Middle frontal gyrus (tissue), 1 donor: ENCODE results near the gene RFFL.
A peak's percentile ranks its signal among the peaks of the same experiment; 100 is the strongest.
"Not testable (repeated sequence)": the region's sequence is repeated elsewhere in the genome, so short reads cannot be mapped to it uniquely, and the experiment has no call there.

ENCODE experiments used
- DNase-seq: peaks from one replicate; pipeline ENCODE4 v3.0.0-alpha.2; 2015; ENCODE audit warnings: low spot score; ENCODE audit errors: extremely low spot score

The RFFL gene, protein sequence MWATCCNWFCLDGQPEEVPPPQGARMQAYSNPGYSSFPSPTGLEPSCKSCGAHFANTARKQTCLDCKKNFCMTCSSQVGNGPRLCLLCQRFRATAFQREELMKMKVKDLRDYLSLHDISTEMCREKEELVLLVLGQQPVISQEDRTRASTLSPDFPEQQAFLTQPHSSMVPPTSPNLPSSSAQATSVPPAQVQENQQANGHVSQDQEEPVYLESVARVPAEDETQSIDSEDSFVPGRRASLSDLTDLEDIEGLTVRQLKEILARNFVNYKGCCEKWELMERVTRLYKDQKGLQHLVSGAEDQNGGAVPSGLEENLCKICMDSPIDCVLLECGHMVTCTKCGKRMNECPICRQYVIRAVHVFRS

GRCh38 chr17:35063514-35064223 is at the start of gene RFFL:
Gene RFFL (minus strand): TSS chr17:35063707. CDS start chr17:35026553, 37,154 bp downstream.
- peak; percentile 72 for DNase-seq

GRCh38 chr17:35110791-35111190 is 47.3 kb upstream of the RFFL start:
- DNase-seq: not testable (repeated sequence)

DNA sequence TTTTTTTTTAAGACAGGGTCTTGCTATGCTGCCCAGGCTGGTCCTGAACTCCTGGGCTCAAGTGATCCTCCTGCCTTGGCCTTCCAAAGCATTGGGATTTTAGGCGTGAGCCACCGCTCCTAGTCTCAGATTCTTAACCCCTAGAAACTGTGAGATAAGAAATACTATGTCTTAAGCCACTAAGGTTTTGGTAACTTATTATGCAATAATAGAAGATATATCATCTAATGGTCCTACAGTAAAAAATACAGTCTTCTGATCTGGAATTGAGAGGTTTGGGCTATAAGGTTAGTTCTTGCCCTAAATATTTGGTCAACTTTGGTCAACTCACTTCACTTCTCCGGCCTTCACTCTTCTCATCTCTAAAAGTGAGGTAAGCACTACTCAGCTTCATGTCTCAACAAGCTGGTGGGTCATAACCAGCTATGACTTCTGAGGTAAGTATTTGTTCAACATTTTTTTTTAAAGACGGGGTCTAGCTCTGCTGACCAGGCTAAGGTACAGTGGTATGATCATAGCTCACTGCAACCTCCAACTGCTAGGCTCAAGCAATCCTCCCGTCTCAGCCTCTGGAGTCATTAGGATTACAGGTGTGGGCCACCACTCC is 41.4 kb upstream of the RFFL start:
- no peak for DNase-seq

DNA sequence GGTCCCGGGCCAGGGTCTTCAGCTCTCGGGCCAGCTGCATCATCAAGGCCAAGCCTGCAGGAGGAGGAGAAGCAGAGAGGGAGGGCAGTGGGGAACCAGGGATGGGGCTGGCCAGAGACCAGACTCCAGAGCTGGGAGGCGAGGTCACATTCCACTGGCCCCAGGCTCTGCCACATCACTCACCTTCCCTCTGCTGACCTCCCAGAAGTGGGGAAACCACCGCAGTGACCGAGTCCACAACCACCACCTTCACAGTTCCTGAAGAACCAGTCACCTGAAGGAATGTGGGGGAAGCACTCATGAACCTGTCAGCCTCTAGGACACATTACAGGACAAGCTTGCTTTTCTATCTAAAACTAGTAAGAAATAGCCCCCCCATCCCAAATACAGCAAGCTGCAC is 39.8 kb upstream of the RFFL start:
- no peak for DNase-seq

DNA sequence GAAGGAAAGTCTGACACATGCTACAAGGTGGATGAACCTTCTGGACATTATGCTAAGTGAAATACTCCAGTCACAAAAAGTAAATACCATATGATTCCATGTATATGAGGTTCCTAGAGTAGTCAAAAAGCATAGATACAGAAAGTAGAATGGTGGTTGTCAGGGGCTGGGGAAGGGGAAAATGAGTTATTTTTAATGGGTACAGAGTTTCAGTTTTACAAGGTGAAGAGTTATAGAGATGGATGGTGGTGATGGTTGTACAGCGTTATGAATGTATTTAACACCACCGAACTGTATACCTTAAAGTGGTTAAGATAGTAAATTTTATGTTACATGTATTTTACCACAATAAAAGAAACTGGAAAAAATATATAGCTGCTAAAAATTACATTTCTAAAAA is 38.2 kb upstream of the RFFL start:
- no peak for DNase-seq

DNA sequence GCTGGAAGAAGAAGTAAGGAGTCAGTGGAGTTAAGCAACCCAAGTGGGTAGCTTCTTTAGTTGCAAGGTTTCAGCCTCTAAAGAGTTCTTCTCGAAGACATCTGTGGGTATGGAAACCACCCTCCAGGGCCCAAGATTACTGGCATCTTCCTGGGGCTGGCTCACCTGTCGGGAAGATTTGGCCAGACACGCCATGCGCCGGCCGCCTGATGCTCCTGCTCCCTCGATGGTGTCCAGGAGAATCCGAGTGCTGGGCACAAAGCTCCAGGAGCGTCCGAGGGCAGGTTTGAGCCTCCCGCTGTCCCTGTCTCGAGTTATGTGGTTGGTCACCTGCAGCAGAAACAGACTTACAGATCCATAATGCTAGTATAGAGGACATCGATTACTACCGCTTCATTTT is 37.5 kb upstream of the RFFL start:
- no peak for DNase-seq

- DNase-seq: no peak
These were observed 36.4 kb upstream of the RFFL start for GRCh38 chr17:35099908-35100307.

- no peak for DNase-seq
These were observed 34.3 kb upstream of the RFFL start for GRCh38 chr17:35097776-35098175.

DNA sequence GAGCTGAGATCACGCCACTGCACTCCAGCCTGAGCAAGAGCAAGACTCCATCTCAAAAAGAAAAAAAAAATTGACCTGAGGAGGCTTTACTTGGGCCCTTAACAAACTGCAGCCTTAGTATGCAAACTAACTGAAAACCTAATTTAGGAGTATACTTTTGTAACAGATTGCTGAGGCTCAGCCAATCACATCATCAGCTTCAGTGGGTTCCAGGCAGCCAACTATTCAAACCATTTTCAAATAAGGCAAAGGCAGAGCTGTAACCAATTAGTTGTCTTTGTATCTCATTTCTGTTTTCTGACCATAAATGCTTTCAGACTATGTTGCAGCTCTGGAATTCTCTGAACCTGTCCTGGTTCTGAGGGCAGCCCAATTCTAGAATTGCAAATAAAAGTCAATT is 32.2 kb upstream of the RFFL start:
- DNase-seq: no peak

DNA sequence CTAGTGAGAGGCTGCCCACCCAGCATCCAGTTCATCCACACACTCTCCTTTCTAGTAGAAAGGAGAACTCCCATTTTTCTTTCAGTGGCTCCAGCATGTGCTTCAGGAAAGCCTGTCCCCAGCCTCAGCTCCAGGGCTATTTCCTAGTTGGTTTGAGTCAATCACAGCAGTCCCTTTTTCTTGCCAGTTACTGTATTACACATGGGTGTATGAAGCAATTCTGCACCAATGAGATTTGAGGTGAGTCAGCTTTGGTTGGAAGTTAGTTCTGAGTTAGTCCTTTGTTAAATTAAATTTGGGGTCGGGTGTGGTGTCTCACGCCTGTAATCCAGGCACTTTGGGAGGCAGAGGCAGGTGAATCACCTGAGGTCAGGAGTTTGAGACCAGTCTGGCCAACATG is 31.4 kb upstream of the RFFL start:
- DNase-seq: no peak

GRCh38 chr17:35090707-35091106 is 27.2 kb upstream of the RFFL start:
- not testable (repeated sequence) for DNase-seq

- DNase-seq: no peak
These were observed 26.2 kb upstream of the RFFL start for GRCh38 chr17:35089586-35090296.

GRCh38 chr17:35088881-35089585 is 25.5 kb upstream of the RFFL start:
- DNase-seq: peak; percentile 77

- no peak for DNase-seq
These were observed 24.9 kb upstream of the RFFL start for GRCh38 chr17:35088356-35088880.

DNA sequence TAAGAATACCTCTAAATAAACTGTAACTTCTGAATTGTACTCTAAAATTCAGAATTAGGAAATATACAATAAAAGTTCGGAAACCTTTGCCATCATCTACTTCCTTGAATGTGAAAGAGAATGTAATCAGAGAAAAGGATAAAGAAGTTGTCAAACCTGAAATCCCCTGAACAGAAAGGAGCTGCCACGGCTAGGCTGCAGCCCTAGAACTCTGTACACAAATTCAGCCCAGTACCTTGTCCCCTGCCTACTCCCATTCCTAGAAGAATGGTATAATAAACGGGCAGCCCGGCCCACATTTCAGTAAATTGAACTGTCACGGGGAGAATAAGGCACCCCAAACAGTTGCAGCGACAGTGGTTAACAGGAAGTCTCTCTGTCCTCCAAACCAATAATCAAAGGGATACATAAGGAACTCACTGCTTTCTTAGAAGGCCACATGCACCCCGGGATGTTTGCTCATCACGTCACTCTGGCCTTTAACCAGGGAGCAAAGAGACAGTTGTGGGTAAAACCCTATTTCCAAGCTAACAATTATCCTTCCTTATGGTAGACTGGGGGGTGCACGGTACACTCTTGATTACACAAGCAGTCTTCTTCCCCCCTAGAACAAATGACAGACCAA is 24.3 kb upstream of the RFFL start:
- no peak for DNase-seq

DNA sequence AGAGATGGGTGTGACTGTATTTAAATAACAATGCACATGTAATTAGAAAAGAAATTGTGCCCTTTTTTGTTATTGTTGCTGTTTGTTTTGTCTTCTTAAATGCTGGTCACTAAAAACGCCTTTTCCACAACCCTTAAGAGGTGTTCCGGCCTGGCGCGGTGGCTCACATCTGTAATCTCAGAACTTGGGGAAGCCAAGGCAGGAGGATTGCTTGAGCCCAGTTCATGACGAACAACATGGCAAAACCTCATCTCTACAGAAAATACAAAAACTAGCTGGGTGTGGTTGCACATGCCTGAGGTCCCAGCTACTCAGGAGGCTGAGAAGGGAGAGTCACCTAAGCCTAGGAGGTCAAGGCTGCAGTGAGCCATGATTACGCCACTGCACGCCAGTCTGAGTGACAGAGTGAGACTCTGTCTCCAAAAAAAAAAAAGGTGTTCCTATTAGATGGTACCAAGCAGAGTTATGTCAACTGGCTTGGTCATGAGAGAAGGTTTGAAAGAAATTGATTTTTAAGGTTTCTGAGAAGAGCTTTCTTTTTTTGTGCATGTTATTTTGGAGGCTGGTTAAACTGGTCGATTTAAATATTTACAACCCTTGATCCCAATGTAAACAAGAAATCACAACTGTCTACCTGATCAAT is 23.5 kb upstream of the RFFL start:
- DNase-seq: no peak

DNA sequence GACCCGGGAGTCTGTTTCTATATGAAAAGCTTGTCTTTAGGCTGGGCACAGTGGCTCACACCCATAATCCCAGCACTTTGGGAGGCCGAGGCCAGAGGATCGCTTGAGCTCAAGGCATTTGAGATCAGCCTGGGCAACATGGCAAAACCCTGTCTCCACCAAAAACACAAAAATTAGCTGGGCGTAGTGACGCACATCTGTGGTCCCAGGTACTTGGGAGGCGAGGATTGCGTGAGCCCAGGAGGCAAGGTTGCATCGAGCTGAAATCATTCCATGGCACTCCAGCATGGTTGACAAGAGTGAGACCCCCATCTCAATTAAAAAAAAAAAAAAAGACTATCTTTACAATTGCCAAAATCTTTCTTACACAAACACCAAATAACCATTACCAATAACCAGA is 22.7 kb upstream of the RFFL start:
- DNase-seq: no peak

GRCh38 chr17:35084987-35085386 is 21.5 kb upstream of the RFFL start:
- DNase-seq: no peak

GRCh38 chr17:35083071-35083470 is 19.6 kb upstream of the RFFL start:
- DNase-seq: no peak

DNA sequence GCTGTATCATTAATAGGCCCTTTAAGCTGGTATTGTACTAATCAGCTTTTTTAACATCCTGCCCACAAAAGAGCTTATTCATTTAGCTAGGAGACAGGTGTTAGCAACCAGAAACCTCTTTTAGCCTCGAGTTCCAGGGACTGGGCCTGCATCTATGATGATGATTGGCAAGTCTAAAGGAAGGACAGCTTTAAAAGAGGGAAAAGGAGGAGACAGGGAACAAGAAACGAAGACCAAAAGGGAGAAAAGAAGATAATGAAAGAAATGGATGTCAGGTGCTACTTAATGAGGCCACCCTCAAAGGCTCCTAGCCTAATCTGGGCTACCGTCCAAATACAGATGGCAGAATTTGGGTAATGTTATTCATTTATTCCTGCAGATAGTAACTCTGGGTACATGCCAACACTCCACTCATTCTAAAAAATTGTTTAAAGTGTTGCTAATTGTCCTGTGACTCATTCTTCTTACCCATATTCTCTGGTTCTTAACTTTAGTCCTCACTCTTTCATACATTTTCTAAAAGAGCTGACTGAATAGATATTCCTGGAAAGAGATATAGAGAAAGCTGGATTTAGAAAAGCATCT is 18.7 kb upstream of the RFFL start:
- no peak for DNase-seq
